HepG2 (cell line): ENCODE measurements around the gene TECTB. TPM values are rescaled to one million over a fixed set of nuclear protein-coding genes. Genes with fewer than 3 reads are reported as not detected.

ENCODE experiments used
- BCL6 ChIP-seq: IDR thresholded peaks from 2 replicates; pipeline ENCODE4 v1.6.1; 2016; ENCODE audit warnings: missing genetic modification reagents, missing compliant biosample characterization
- CC2D1A ChIP-seq: sonication (generic); formaldehyde crosslinking; IDR thresholded peaks from 2 replicates; pipeline ENCODE4 v1.8.1; 2023; ENCODE audit warnings: mild to moderate bottlenecking, missing genetic modification reagents
- CEBPB ChIP-seq: IDR thresholded peaks from 2 replicates; pipeline ENCODE4 v1.6.1; 2011; ENCODE audit warnings: low read depth, low read length, improper control_type of control experiment, borderline replicate concordance
- CTCF ChIP-seq: sonication (generic); formaldehyde crosslinking; IDR thresholded peaks from 2 replicates; pipeline ENCODE4 v1.5.0; 2020; ENCODE audit warnings: mild to moderate bottlenecking, missing genetic modification reagents, moderate library complexity
- EP300 ChIP-seq, 3 experiments: sonication (generic) in 1 of 3; formaldehyde crosslinking in 1 of 3; IDR thresholded peaks; 2 replicates each; pipeline versions ENCODE4 v1.5.1 to v1.6.1; 2011 to 2020; ENCODE audit warnings: low read depth in 2 of 3, low read length in 2 of 3, borderline replicate concordance in 1 of 3, improper control_type of control experiment in 1 of 3, mild to moderate bottlenecking in 1 of 3, missing genetic modification reagents in 1 of 3, moderate library complexity in 1 of 3
- KDM1A ChIP-seq: IDR thresholded peaks from 2 replicates; pipeline ENCODE4 v1.6.1; 2016; ENCODE audit warnings: missing compliant biosample characterization
- MATR3 ChIP-seq: sonication (generic); formaldehyde crosslinking; IDR thresholded peaks from 2 replicates; pipeline ENCODE4 v1.4.0; 2020; ENCODE audit warnings: missing genetic modification reagents
- MAX ChIP-seq: IDR thresholded peaks from 2 replicates; pipeline ENCODE4 v1.6.1; 2012; ENCODE audit warnings: inconsistent platforms
- MTF1 ChIP-seq: sonication (generic); formaldehyde crosslinking; IDR thresholded peaks from 2 replicates; pipeline ENCODE4 v1.5.0; 2020; ENCODE audit warnings: missing genetic modification reagents
- NR2F6 ChIP-seq, 2 experiments: IDR thresholded peaks; 2 replicates each; pipeline ENCODE4 v1.6.1; 2016; ENCODE audit warnings: antibody characterized with exemption in 1 of 2, mild to moderate bottlenecking in 1 of 2
- PPARG ChIP-seq: conservative IDR thresholded peaks from 2 replicates; pipeline ENCODE4 v1.6.1; 2016; ENCODE audit warnings: missing biosample characterization, missing genetic modification reagents
- SOX5 ChIP-seq: IDR thresholded peaks from 2 replicates; pipeline ENCODE4 v1.6.1; 2016; ENCODE audit warnings: borderline replicate concordance
- ZNF251 ChIP-seq: sonication (generic); formaldehyde crosslinking; IDR thresholded peaks from 2 replicates; pipeline ENCODE4 v1.9.0; 2021; ENCODE audit warnings: mild to moderate bottlenecking, missing genetic modification reagents
- ZNF263 ChIP-seq: sonication (generic); formaldehyde crosslinking; IDR thresholded peaks from 2 replicates; pipeline ENCODE4 v1.4.0; 2020; ENCODE audit warnings: missing genetic modification reagents
- polyA plus RNA-seq, 8 experiments: library from polyadenylated mRNA; depleted of rRNA in 3 of 8; stranded (reverse) in 7 of 8; unstranded in 1 of 8; fragments of >200 nt; fragmentation: Illumina TruSeq in 4 of 8; extraction: Trizol in 4 of 8; gene quantifications; 2 replicates each; pipeline versions ENCODE4 v1.2.1 to v1.2.3, GENCODE V29; 2011 to 2016; ENCODE audit warnings: low read depth in 4 of 8, missing spikeins in 1 of 8, mixed read lengths in 1 of 8; ENCODE audit not compliant: insufficient read depth in 1 of 8
- total RNA-seq, 5 experiments: library from RNA; depleted of rRNA; stranded (reverse); fragments of >200 nt; fragmentation: Illumina TruSeq; extraction: Trizol; gene quantifications; 2 replicates each; pipeline ENCODE4 v1.2.3, GENCODE V29; 2016; ENCODE audit warnings: low read depth in 1 of 5

Gene TECTB
- total and polyA plus RNA-seq, 2 of the 13 experiments (the other 11 are each of a cell fraction or from before 2014, with no cell fraction given): 0.78 to 1.8 TPM

GRCh38 chr10:112347709-112348671, 64.8 kb downstream of the TECTB start (continued):
- peak; percentile 28; the same call in 1 of the 2 replicates for TF ChIP-seq CTCF (CRISPR knock-in tag)
- TF ChIP-seq NR2F6 (IDR thresholded peaks at IDR 0.05): peak; percentile 48; the same call in 1 of the 2 replicates
- no peak for TF ChIP-seq NR2F6 (CRISPR knock-in tag; IDR thresholded peaks at IDR 0.05)
- no peak for TF ChIP-seq MTF1 (CRISPR knock-in tag)
- TF ChIP-seq ZNF263 (CRISPR knock-in tag): peak; percentile 81
- TF ChIP-seq MATR3 (CRISPR knock-in tag): no peak
- peak; percentile 80 for TF ChIP-seq PPARG
- TF ChIP-seq ZNF251 (CRISPR knock-in tag): no peak
- peak; percentile 15; the same call in 1 of the 2 replicates for TF ChIP-seq CEBPB
- peak; percentile 34; the same call in 1 of the 2 replicates for TF ChIP-seq BCL6
- 0 out of 4 replicates have a peak, but pooled peaks of 1 of the 2 experiments have one; percentile 8 for TF ChIP-seq EP300 (IDR thresholded peaks at IDR 0.05; ENCODE audit: low read depth in 2 of 2, low read length in 2 of 2)
- TF ChIP-seq EP300 (CRISPR knock-in tag; IDR thresholded peaks at IDR 0.05; ENCODE audit: borderline replicate concordance): no peak
- TF ChIP-seq MAX: 0 out of 2 replicates have a peak, but pooled peaks have one; percentile 15
- 0 out of 2 replicates have a peak, but pooled peaks have one; percentile 75 for TF ChIP-seq KDM1A
- no peak for TF ChIP-seq CC2D1A (CRISPR knock-in tag)
- TF ChIP-seq SOX5 (CRISPR knock-in tag): 0 out of 2 replicates have a peak, but pooled peaks have one; percentile 10
